Activated CD4-positive, CD25-positive, alpha-beta regulatory T cell treated with anti-CD3 and anti-CD28 coated beads, Interleukin-2, amount 50 U/mL, for 72 hours (primary cell): Measurements from ENCODE around the gene ADGRV1.
"Not testable (repeated sequence)": the region's sequence is repeated elsewhere in the genome, so short reads cannot be mapped to it uniquely, and the experiment has no call there.

ENCODE experiments used
- DNase-seq: peaks from one replicate; pipeline ENCODE4 v3.0.0; 2021

The ADGRV1 gene

DNA sequence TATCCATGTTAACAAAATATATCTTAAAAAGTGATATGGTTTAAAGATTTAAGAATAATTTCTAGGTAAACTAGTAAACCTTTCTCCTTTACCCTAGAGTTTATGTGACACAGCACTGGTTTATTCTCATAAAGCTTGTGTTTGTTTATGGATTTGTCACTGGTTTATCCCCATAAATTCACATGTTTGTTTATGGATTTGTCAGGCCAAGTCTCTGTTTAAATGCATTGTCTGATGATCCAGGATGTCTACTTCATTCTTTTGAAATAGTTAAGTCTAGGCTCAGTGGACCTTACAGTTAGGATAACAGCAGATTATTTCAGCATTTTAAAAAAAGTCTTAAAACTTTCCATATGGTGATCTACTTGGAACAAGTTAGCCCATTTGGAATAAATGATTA, 490.5 kb downstream of the ADGRV1 start:
- DNase-seq, result no peak

DNA sequence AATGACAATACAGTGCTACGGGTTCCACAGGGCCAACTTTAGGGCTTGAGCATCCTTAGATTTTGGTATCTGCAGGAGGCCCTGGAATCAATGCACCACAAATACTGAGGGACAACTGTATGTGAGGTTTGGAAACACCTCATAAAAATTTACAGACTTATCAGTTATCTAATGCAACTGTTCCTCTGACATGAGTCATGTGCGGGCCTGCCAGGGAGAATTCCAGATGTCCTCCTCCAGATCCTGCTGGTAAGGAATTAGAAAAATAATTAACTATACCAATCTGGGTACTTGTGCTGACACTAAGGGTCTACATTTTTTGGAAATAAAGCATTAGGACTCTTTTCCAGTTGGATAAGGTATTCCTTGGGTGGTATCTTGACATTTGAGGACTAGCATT, 491.2 kb downstream of the ADGRV1 start:
- no peak for DNase-seq

- not testable (repeated sequence) for DNase-seq
Observed at GRCh38 chr5:91052411-91052810, 493.8 kb downstream of the ADGRV1 start.

- DNase-seq, result no peak
Observed at GRCh38 chr5:91052977-91053740, 494.6 kb downstream of the ADGRV1 start.

GRCh38 chr5:91053741-91054025, 495.1 kb downstream of the ADGRV1 start:
- no peak for DNase-seq

- no peak for DNase-seq
Observed at GRCh38 chr5:91058155-91058554, 499.6 kb downstream of the ADGRV1 start.

DNA sequence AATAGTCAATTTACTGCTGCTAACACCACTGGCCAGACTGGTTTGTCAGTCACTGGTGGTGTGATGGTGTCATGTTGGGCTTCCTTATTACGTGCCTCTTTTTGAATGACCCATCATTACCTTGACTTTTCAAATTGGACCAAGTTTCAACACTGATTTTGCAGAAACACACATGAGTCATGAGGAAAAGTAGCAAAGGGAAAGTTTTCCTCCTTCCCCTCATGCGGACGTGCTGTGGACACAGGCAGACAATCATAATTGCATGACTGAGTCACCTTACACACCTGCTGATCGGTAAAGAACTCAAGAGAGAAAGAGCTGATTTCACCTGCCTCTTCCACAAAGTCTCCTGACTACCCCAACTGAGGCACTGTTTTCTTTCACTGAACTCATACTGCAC, 500.0 kb downstream of the ADGRV1 start:
- no peak for DNase-seq

GRCh38 chr5:91059409-91059808, 500.8 kb downstream of the ADGRV1 start:
- DNase-seq, result no peak

DNA sequence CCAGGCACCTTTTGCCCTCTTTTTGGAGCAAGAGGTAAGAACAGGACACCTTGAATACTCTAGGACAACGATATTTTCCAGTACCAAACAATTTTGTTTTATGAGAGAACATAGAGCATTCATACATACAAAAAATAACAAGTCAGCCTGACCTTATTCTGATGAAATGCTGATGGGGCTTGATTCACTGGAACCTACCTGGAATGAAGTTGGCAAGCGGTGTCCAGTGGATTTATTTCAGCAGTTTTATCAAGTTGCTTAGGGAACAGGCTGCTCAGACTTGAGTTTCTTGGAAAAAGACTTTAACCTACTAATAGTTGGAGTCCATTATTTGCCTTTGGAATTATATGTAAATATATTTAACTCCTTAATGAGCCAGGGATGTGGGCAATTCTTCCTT, 502.5 kb downstream of the ADGRV1 start:
- DNase-seq, result no peak

DNA sequence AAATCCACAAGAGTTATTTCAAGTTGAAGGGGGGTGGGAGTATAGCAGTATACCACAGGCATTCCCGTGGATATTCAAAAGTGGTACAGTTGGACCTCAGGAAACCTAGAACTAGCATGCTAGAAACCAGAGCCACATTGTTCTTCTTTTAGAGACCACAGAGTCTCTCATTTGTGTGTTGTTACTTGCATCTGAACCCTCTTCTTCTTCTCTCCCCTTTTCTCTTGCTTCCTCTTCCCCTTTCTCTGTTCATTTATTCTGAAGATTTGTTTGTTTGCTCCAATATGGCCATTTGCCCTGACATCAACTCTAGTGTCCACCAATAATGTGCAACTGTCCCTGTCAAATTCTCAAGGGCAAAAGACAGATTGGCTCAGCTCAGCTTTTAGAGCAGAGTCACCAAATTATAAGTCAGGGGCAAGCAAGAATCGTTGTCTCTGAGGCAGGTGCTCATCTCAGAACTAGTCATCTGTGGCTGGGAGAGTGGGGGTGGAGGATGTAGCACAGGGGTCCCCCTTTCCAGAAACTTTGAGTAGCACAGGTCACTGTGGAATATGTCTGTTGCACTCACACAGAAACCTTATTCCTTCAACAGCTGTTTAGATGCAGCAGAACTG, 503.5 kb downstream of the ADGRV1 start:
- no peak for DNase-seq

DNA sequence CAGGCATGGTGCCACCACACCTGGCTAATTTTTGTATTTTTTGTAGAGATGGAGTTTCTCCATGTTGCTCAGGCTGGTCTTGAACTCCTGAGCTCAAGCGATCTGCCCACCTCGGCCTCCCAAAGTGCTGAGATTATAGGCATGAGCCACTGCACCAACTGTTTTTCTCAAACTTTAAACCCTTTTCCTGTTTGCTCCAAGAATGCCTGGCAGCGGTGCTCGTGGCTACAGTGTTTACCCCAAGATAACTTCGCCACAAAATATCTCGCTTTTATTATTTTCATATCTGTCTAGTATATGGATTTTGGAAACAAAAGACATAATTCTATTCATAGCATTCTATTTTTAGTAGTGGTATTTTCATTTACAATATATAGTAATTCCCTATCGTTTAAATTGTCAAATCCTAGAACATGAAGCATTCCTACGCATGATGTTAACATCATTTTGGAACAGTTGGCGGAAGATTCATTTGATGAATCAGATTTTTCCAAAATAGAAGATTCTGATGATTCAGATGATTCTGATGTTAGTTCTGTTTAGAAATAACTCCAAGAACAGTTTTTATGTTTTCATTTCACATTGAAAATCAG, 504.6 kb downstream of the ADGRV1 start:
- DNase-seq, result not testable (repeated sequence)

- no peak for DNase-seq
Observed at GRCh38 chr5:91065496-91065895, 506.9 kb downstream of the ADGRV1 start.

- DNase-seq, result no peak
Observed at GRCh38 chr5:91069364-91069763, 510.8 kb downstream of the ADGRV1 start.

DNA sequence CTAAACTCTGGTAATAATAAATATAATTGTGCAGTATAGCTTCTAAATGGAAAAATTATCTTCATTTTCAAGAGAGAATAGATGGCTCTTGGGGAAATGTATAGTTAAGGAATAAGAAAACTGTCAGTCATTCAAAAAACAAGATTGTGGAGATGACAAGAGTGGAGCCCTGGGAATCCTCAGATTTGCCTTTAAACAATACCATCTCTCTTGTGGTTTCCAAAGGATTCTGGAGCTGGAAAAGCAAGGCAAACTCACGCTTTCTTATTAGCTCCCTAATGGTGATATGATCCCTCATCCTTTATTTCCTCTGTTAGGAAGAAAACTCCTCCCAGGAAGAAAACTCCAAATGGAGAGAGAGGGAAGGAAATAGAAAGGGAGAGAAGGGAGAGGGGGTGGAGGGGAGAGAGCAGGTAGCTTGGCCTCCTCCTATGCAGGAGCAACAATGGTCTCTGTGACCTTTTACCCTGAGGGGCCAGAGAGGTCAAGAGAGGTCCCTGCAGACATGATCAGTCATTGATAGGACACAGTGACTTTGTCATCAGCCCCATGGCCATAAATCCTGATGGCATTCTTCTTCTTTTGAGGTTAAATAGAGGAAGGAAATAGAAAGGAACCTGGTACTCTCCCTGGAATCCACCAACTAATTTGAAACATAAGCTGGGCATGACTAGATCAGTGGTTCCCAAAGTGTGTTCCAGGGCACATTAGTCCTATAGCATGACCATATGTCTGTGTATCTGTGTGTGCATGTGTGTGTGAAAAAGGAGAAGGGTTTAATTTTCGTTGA, 512.4 kb downstream of the ADGRV1 start:
- DNase-seq, result no peak

DNA sequence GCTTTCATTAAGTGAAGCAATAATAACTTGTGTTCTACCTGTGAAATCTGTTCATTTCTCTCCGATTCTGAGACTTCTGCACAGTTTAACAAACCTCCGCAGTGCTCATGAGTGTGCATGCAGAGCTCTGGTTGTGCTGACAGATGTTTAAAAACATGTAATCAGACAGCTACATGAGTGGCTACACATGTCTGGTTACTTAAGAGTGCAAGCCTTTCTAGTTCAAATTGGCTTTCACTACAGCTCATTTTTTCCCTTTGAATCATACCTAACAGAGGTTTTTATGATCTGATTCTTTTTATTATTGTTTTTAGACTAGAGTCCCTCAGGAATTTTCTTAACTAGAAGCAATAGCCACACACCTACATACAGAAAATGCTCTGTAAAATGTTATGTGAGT, 514.3 kb downstream of the ADGRV1 start:
- no peak for DNase-seq

GRCh38 chr5:91074615-91075014, 516.0 kb downstream of the ADGRV1 start:
- DNase-seq, result no peak

DNA sequence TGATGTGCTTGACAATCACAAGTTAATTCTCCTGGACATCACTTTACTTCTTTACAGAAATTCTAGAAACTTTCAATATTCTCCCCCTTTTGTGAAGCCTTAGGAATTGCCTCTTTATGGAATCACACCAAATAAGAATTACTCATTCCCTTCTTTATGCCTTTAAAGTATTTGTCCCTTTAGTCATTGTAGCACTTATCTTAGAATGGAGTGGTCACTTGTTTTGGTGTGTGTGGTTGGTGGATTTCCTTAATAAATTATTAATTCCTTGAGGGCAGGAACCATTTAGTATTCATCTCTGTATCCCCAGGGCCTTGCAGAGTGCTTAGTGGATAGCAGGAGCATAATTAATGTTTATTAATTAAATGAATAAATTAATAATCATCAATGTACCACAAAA, 517.5 kb downstream of the ADGRV1 start:
- no peak for DNase-seq

- no peak for DNase-seq
Observed at GRCh38 chr5:91077623-91078022, 519.0 kb downstream of the ADGRV1 start.

DNA sequence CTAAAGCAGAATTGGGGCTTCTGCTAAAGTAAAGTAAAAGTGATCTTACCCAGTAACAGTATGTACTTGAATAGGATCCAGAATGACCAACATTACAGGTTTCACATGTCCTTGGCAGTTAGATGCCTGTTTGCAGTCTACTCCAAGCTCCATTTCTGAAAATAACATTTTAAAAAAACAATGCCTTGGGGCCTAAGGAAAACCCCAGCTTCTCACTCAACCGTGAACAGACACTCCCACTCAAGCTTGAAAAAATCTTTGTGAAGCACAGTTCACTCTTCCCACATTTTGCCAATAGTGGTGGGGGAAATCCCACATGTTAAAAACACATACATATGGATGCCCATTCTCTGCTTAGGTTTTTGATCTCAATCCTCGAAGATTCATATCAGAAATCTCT, 520.4 kb downstream of the ADGRV1 start:
- DNase-seq, result no peak

- DNase-seq, result no peak
Observed at GRCh38 chr5:91089758-91090157, 531.2 kb downstream of the ADGRV1 start.

- DNase-seq, result no peak
Observed at GRCh38 chr5:91090995-91091394, 532.4 kb downstream of the ADGRV1 start.

DNA sequence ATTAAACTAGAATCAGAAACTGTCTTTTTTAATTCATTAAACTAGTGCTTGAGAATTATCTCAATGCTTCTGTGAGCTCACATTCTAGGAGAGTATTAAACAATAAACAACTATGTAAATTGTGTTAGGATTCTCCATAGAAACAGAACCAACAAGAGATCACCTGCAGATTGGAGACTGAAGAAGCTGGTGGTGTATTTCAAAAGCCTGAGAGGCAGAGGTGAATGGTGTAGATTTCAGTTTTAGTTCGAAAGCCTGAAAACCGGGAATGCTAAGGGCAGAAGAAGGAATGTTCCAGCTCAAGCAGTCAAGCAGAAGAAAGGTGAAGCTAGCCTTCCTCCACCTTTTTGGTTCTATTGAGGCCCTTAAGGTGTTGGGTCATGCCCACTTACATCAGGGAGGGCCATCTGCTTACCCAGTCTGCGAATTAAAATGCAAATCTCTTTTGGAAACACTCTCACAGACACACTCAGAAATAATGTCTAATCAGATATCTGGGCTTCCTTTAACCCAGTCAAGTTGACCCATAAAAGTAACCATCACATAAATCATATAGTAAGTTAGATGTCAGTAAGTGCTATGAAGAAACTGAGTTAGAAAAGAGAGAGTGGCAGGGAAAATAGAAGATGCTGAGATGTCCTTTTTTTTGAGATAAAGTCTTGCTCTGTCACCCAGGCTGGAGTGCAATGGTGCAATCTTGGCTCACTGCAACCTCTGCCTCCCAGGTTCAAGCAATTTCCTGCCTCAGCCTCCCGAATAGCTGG, 533.1 kb downstream of the ADGRV1 start:
- DNase-seq, result no peak
